Smooth muscle cell of the brain vasculature (primary cell): ENCODE results near the gene ARID5B.

ENCODE experiments used
- DNase-seq: peaks from one replicate; pipeline ENCODE4 v3.0.0-alpha.2; 2012; ENCODE audit warnings: low read depth, low spot score

The ARID5B gene

GRCh38 chr10:62095181-62096122, 194.0 kb downstream of the ARID5B start:
- DNase-seq = no peak

- DNase-seq = no peak
Observed at GRCh38 chr10:62096256-62096933, 194.9 kb downstream of the ARID5B start.

- DNase-seq = no peak
Observed at GRCh38 chr10:62098278-62099121, 197.0 kb downstream of the ARID5B start.

- no peak for DNase-seq
Observed at GRCh38 chr10:62099299-62099698, 197.8 kb downstream of the ARID5B start.

- no peak for DNase-seq
Observed at GRCh38 chr10:62103857-62104256, 202.4 kb downstream of the ARID5B start.

GRCh38 chr10:62106929-62107519, 205.5 kb downstream of the ARID5B start:
- DNase-seq = no peak

GRCh38 chr10:62108759-62109586, 207.5 kb downstream of the ARID5B start:
- no peak for DNase-seq

- no peak for DNase-seq
Observed at GRCh38 chr10:62109587-62110293, 208.2 kb downstream of the ARID5B start.

- no peak for DNase-seq
Observed at GRCh38 chr10:62112300-62112699, 210.8 kb downstream of the ARID5B start.

- no peak for DNase-seq
Observed at GRCh38 chr10:62112963-62113362, 211.5 kb downstream of the ARID5B start.

- no peak for DNase-seq
Observed at GRCh38 chr10:62113680-62114079, 212.2 kb downstream of the ARID5B start.

- DNase-seq = no peak
Observed at GRCh38 chr10:62115321-62115720, 213.8 kb downstream of the ARID5B start.

- DNase-seq = no peak
Observed at GRCh38 chr10:62115842-62116241, 214.3 kb downstream of the ARID5B start.

GRCh38 chr10:62116896-62117295, 215.4 kb downstream of the ARID5B start:
- no peak for DNase-seq

- DNase-seq = no peak
Observed at GRCh38 chr10:62121187-62121530, 219.7 kb downstream of the ARID5B start.

- no peak for DNase-seq
Observed at GRCh38 chr10:62127975-62128374, 226.5 kb downstream of the ARID5B start.

GRCh38 chr10:62130948-62131347, 229.4 kb downstream of the ARID5B start:
- peak; percentile 13 for DNase-seq

- no peak for DNase-seq
Observed at GRCh38 chr10:62131724-62132123, 230.2 kb downstream of the ARID5B start.

GRCh38 chr10:62133618-62134017, 232.1 kb downstream of the ARID5B start:
- DNase-seq = no peak

- DNase-seq = no peak
Observed at GRCh38 chr10:62136931-62137330, 235.4 kb downstream of the ARID5B start.
